GM21526 (cell line): ENCODE data around the gene SUPT5H.
A peak's percentile ranks its signal among the peaks of the same experiment; 100 is the strongest.

ENCODE experiments used
- ATAC-seq: cut with Tn5 transposase; IDR thresholded peaks from one replicate; pipeline ENCODE4 v1.9.1; 2021; ENCODE audit warnings: moderate library complexity; ENCODE audit not compliant: unreplicated experiment, low FRiP score

Gene SUPT5H

DNA sequence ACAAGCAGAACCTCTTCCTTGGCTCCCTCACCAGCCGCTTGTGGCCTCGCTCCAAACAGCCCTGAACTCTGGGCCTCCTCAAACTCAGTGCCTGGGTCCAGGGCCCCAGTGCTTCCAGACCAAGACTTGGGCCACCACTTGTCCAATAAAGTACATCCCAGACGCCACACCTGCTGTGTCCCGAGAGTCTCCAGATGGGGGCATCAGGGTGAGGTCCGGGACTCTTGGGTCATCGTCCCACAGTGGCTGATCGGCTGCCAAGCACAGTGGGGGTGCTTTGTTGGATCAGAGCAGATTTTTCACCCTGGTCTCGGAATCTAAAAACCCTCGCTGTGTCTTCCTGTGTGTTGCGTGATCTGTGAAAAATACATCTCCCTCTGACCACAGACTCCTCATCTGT, 44.4 kb downstream of the SUPT5H start:
- ATAC-seq: no peak

DNA sequence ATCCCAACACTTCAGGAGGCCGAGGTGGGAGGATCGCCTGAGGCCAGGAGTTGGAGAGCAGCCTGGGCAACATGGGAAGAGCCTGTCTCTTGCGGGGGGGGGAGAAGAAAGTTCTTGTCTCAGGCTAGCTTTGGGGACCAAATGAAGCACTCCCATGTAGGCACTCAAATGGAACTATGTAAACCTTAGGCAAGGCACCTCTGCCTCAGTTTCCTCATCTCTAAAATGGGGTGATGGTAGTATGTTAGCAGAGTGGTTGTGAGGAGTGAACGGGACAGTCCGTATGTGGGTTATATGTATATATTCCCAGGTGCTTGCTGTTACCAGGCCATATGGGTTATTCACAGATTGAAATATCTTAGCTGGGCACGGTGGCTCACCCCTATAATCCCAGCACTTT, 46.8 kb downstream of the SUPT5H start:
- ATAC-seq: no peak

DNA sequence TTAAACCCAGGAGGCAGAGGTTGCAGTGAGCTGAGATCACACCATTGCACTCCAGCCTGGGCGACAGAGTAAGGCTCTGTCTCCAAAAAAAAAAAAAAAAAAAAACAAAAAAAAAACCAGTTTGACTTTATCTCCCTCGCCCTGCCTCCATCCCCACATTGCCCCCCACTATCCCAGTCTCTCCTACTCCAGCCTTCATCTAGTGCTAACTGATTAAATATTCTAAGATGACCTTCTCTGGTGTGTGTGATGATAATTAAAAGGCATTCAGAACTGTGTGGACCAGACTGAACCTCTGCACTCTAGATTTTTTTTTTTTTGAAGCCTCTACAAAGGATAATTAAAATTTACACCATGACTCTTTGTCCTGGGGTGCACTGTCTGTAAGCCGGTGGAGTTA, 47.4 kb downstream of the SUPT5H start:
- ATAC-seq: no peak

DNA sequence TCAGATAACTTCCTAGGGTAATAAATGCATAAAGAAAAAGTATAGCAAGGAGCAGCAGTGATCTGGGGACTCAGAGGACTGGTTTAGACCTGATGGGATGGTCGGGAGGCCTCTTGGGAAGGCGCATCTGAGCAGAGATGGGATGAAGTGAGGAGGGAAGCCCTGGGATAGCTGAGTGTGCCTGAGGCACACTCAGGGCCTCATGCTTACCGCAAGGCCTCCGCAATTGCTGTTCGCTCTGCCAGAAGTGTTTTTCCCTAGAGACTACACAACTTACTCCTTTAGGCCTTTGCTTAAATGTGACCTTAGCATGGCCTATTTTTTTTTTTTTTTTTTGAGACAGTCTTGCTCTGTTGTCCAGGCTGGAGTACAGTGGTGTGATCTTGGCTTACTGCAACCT, 49.3 kb downstream of the SUPT5H start:
- ATAC-seq: no peak

DNA sequence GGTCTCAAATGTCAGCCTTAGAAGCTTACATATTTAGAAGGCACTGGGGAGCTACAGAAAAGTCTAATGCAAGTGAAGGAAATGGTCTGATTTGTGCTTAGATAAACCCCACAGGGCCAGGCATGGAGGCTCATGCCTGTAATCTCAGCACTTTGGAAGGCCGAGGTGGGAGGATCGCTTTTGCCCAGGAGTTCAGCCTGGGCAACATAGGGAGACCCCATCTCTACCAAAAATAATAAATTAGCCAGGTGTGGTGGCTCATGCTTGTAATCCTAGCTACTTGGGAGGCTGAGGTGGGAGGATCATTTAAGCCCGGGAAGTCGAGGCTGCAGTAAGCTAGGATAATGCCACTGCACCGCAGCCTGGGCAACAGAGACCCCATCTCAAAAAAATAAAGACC, 50.7 kb downstream of the SUPT5H start:
- no peak for ATAC-seq

DNA sequence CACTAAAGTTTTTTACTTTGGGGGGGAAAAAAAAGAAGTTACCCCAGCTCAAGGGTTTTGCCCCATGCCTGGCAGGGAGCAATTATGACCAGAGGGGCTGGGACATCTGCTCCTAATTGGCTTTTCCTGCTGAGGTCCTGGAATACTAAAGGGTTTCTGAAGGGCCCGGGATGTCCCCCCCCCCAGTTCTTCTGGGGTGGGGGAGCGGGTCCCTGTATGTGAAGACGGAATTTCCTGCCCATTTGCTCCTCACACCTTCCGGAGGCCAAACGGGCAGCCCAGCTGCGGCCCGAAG, 52.3 kb downstream of the SUPT5H start:
- no peak for ATAC-seq

DNA sequence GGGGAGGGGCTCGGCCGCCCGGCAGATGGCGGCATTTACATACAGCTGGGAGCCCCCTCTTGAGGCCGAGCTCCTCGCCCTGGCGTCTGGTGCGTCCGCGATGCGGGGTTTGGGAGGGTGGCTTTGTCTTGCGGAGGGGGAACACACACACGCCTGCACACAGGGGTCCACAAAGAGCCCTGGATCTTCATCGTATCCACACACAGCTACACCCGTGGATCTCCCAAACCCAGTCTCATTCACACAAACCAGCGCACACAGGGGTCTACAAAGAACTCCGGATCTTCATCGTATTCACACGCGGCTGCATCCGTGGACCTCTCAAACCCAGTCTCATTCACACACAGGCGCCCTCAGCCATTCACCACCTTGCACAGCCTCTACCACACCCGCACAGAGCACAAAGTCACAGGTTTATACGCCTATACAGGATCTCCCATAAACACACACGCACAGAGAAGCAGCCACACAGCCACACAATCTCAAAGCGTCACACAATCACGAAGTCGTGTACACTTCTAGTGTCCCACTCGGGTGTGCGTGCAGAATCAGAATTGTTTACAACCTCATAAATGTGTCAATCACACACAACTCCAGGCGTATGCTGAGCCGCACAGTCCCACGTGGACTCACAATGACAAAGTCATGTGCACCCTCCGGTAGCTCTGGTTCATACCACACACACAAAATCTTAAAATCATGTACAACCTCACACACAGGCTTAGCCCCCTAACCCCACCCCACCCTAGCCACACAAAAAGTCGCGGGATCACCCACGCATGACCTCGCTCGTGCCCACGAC, 52.8 kb downstream of the SUPT5H start:
- no peak for ATAC-seq

DNA sequence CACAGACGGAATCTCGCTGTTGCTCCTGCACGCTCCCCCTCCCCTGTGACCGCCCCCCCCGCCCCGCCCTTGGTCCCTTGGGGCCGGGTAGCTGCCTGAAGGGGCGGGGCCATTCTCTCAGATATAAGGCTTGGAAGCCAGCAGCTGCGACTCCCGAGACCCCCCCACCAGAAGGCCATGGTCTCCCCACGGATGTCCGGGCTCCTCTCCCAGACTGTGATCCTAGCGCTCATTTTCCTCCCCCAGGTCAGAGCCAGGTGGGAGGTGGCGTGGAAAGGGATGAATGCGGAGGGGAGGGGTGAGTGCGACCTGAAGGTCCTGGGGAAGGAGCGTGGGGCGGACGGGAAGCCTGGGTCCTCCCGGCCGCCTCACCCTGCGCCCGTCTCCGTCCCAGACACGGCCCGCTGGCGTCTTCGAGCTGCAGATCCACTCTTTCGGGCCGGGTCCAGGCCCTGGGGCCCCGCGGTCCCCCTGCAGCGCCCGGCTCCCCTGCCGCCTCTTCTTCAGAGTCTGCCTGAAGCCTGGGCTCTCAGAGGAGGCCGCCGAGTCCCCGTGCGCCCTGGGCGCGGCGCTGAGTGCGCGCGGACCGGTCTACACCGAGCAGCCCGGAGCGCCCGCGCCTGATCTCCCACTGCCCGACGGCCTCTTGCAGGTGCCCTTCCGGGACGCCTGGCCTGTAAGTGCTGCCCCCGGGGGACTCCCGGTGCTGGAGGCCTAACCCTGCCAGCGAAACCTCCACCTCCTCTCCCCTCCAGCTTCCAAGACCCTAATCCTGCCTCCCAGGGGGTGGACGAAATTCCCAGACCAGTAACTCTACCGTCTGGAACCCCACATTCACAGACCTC, 53.6 kb downstream of the SUPT5H start, which contains the start of gene DLL3:
TSS of gene DLL3 (plus strand) at position 150 of the 845 bp plus-strand sequence. CDS start at position 178, 28 bp downstream.
- ATAC-seq: no peak

DNA sequence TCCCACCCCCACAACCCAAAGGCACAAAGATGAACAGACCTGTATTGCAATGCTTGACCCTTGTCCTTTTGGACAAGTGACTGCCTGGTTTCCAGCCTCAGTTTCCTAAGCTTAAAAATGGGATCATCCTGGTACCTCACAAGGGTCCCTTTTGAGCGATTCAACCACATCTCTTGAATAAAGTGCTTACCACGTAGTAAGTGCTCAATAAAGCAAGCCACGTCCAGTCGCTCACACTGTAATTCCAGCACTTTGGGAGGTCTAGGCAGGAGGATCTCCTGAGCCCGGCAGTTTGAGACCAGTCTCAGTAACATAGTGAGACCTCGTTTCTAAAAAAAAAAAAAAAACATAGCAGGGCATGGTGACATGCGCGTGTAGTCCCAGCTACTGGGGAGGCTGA, 54.5 kb downstream of the SUPT5H start:
- no peak for ATAC-seq

DNA sequence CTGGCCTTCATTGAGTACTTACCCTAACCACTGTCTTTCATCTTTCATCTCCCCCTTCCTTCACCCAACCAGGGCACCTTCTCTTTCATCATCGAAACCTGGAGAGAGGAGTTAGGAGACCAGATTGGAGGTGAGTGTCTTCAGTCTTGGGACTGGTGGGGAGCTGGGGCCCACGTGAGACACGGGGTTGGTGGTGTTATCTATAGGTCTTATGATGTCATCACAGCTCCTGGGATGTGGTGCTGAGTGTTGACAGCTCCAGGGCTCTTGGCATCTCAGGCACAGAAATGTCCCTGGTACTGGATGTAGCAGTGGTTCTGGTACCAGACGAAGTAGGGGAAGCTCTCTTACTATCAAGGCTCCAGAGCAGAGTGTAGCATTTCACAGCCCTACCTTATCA, 55.2 kb downstream of the SUPT5H start:
- ATAC-seq: no peak

DNA sequence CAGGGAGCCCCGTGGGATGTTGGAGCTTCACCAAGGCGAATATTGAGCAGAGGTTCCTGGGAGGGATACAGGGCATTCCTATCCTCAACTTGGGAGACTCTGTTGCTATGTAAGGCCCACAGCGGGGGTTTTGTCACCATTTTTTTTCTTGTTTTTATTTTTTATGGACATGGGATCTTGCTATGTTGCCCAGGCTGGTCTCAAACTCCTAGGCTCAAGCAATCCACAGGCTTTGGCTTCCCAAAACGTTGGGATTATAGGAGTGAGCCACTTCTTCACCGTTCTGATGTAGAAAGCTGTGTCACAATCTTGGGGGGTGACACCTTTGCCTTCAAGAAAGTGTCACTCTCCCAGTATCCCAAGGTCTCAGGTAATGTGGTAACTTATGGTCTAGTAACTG, 56.0 kb downstream of the SUPT5H start:
- ATAC-seq: no peak

DNA sequence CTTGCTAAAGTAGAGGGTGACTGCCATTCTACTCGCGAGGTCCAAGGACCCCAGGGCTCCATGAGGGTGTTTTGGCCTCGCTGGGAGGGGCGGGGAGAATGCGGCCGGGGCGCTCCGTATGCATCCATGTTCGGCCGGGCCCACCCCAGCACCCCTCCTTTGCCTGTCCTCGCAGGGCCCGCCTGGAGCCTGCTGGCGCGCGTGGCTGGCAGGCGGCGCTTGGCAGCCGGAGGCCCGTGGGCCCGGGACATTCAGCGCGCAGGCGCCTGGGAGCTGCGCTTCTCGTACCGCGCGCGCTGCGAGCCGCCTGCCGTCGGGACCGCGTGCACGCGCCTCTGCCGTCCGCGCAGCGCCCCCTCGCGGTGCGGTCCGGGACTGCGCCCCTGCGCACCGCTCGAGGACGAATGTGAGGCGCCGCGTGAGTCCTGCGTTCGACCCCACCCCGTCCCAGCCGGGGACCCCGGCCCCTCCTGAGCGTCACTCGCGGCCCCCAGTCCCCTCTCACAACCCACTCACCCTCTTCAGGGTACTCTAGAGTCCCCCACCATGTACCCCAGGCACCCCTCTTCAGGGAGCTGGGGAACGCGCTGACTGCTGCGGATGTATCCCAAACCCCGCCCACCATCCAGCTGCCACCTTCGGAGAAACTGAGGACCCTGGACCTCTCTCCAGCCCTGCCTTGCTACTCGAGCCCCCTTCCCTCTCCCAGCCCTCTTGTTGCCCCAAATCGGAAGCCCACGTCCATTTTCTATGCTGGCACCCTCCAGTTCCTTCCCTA, 57.4 kb downstream of the SUPT5H start:
- ATAC-seq: no peak

DNA sequence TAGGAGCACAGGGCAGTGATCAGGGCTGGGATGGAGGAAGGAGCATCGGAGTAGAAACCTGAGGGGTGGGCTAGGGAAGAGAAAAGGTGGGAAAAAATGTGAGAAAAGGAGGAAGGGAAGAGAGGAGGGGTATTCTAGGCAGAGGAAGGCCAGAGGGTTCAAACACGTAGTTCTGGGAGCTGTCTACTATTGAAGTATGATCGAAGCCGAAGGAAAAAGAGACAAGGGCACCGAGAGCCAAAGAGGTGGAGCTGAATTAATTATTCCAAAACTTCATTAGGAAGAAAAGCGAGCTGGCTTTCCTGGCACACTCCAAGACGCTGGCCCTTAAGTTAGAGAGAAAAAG, 61.2 kb downstream of the SUPT5H start:
- no peak for ATAC-seq

DNA sequence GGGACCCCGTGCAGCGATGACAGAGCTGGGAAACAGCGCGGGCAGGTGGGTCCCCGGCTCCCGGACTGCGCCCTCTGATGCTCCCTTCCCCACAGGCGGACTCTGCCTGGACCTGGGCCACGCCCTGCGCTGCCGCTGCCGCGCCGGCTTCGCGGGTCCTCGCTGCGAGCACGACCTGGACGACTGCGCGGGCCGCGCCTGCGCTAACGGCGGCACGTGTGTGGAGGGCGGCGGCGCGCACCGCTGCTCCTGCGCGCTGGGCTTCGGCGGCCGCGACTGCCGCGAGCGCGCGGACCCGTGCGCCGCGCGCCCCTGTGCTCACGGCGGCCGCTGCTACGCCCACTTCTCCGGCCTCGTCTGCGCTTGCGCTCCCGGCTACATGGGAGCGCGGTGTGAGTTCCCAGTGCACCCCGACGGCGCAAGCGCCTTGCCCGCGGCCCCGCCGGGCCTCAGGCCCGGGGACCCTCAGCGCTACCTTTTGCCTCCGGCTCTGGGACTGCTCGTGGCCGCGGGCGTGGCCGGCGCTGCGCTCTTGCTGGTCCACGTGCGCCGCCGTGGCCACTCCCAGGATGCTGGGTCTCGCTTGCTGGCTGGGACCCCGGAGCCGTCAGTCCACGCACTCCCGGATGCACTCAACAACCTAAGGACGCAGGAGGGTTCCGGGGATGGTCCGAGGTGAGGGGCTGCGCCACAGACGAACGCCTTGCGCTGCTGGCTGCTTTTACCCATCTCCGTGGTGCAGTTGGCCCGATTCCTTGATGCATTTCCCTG, 61.7 kb downstream of the SUPT5H start:
- peak; percentile 60 for ATAC-seq

DNA sequence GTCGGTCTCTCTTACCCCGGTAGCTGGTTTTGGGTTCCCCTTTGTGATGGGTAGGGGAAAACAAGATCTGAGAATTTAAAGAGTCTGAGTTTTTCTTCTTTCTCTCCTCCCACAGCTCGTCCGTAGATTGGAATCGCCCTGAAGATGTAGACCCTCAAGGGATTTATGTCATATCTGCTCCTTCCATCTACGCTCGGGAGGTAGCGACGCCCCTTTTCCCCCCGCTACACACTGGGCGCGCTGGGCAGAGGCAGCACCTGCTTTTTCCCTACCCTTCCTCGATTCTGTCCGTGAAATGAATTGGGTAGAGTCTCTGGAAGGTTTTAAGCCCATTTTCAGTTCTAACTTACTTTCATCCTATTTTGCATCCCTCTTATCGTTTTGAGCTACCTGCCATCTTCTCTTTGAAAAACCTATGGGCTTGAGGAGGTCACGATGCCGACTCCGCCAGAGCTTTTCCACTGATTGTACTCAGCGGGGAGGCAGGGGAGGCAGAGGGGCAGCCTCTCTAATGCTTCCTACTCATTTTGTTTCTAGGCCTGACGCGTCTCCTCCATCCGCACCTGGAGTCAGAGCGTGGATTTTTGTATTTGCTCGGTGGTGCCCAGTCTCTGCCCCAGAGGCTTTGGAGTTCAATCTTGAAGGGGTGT, 62.5 kb downstream of the SUPT5H start:
- no peak for ATAC-seq

DNA sequence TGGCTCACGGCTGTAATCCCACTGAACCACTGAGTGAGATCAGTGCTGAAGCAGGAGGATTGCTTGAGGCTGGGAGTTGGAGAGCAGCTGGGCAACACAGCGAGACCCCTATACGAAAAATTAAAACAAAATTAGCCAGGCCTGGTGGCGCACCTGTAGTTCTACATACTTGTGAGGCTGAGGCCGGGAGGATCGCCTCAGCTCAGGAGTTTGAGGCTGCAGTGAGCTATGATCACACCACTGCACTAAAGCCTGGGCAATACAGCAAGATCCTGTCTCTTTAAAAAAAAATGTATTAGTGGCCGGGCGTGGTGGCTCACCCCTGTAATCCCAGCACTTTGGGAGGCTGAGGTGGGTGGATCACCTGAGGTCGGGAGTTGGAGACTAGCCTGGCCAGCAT, 63.2 kb downstream of the SUPT5H start:
- ATAC-seq: no peak

DNA sequence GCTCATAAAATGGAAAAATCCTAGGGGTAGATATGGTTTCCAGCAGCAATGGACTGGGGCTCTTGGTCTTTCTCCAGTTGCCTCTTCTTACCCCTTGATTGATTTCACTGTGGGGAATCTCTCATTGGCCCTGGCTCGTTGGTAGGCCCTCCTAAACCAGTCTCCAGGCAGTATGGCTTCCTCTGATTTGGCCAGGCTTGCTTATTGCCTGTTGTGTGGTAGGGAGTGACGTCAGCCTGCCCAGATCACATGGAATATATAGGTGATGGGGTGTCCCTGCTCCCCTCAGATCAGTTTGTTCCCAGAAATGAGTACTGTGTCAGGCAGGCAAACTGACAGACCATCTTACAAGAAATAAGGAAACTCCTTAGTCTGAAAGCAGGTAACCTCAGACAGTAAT, 63.9 kb downstream of the SUPT5H start:
- no peak for ATAC-seq

DNA sequence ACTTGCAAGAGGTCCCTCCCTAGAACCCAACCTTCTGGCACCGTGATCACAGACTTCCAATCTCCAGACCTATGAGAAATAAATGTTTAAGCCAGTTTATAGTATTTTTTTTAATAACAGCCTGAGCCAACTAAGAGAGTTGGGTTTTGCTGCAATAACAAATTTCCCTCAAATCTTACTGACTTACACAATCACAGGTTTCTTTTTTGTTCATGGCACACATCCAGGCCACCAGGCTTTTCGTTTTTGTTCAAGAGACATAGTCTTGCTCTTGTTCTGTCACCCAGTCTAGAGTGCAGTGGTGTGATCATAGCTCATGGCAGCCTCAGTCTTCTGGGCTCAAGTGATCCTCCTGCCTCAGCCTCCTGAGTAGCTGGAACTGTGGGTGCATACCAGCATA, 67.6 kb downstream of the SUPT5H start:
- ATAC-seq: no peak

DNA sequence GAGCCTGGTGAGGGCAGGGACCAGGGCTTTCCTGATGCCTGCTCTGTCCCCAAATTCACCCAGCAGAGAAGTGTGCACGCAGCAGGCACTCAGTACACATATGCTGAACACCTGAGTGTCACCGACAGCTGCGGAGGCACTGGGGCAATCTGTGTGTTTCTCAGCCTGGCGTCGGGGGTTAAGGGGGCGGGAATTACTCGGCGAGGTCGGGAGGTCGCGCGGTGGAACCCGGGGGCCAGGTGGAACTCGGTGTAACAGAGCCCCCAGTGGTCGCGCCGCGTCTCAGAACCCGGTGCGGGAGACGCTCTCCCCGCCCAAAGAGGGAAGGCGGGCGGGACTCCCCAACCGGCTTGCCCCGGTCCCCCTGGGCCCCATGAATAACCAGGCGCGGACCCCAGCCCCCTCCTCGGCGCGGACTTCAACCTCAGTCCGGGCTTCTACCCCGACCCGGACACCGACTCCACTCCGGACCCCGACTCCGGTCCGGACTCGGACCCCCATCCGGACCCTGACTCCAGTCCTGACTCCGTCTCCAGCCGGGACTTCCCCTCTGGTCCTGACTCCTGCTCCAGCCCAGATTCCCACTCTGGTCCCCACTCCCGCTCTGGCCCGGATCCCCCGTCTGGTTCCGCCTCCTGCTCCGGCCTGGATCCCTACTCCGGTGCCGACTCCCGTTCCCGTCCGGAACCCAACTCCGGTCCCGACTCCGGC, 69.6 kb downstream of the SUPT5H start, which contains the start of gene SELENOV:
TSS of gene SELENOV (plus strand) at position 300 of the 711 bp plus-strand sequence. CDS start at position 374, 74 bp downstream.
- ATAC-seq: no peak
